ENCODE results near the gene SLC2A13.
A peak's percentile ranks its signal among the peaks of the same experiment; 100 is the strongest.

The SLC2A13 gene

GRCh38 chr12:39723831-39724230, 382.1 kb downstream of the SLC2A13 start:
- peak; percentile 6 to 75 for DNase-seq

GRCh38 chr12:39722504-39722903, 383.4 kb downstream of the SLC2A13 start:
- no peak for DNase-seq

GRCh38 chr12:39713552-39713951, 392.3 kb downstream of the SLC2A13 start:
- no peak for DNase-seq

- DNase-seq, result no peak
Observed at GRCh38 chr12:39712334-39712733, 393.5 kb downstream of the SLC2A13 start.

All from SW 1271 (cell line).